PFSK-1 (cell line): ENCODE measurements around the gene PTCH2.
A peak's percentile ranks its signal among the peaks of the same experiment; 100 is the strongest.

Experiments used
- FOXP2 ChIP-seq: optimal IDR thresholded peaks from 2 replicates; pipeline ENCODE3; 2011; ENCODE audit warnings: borderline replicate concordance, control low read depth, inconsistent platforms; ENCODE audit not compliant: insufficient read depth; ENCODE audit errors: extremely low read length, extremely low read depth
- POLR2AphosphoS5 ChIP-seq: IDR thresholded peaks from 2 replicates; pipeline ENCODE4 v1.6.1; 2012; ENCODE audit warnings: low read depth, mild to moderate bottlenecking, control low read depth, low read length, moderate library complexity
- SIN3A ChIP-seq: IDR thresholded peaks from 2 replicates; pipeline ENCODE4 v1.6.1; 2012; ENCODE audit warnings: mild to moderate bottlenecking, low read length, moderate library complexity, borderline replicate concordance; ENCODE audit not compliant: insufficient read depth
- TAF1 ChIP-seq: IDR thresholded peaks from 2 replicates; pipeline ENCODE4 v1.6.1; 2012; ENCODE audit warnings: low read length, control low read depth, borderline replicate concordance; ENCODE audit not compliant: insufficient read depth
- TF ChIP-seq, protein P1 (sequence below), 2 experiments: IDR thresholded peaks; 2 replicates each; pipeline versions ENCODE4 v1.6.1 to v1.8.0; 2011 to 2012; ENCODE audit warnings: low read depth in 2 of 2, low read length in 2 of 2, control low read depth in 1 of 2, inconsistent platforms in 1 of 2, mild to moderate bottlenecking in 1 of 2, moderate library complexity in 1 of 2; ENCODE audit not compliant: insufficient read depth in 1 of 2

Gene PTCH2

GRCh38 chr1:44808938-44809917 lies 33.8 kb downstream of the PTCH2 start:
- TF ChIP-seq TAF1: no peak
- TF ChIP-seq FOXP2: no peak
- TF ChIP-seq SIN3A: no peak
- TF ChIP-seq, protein P1, sequence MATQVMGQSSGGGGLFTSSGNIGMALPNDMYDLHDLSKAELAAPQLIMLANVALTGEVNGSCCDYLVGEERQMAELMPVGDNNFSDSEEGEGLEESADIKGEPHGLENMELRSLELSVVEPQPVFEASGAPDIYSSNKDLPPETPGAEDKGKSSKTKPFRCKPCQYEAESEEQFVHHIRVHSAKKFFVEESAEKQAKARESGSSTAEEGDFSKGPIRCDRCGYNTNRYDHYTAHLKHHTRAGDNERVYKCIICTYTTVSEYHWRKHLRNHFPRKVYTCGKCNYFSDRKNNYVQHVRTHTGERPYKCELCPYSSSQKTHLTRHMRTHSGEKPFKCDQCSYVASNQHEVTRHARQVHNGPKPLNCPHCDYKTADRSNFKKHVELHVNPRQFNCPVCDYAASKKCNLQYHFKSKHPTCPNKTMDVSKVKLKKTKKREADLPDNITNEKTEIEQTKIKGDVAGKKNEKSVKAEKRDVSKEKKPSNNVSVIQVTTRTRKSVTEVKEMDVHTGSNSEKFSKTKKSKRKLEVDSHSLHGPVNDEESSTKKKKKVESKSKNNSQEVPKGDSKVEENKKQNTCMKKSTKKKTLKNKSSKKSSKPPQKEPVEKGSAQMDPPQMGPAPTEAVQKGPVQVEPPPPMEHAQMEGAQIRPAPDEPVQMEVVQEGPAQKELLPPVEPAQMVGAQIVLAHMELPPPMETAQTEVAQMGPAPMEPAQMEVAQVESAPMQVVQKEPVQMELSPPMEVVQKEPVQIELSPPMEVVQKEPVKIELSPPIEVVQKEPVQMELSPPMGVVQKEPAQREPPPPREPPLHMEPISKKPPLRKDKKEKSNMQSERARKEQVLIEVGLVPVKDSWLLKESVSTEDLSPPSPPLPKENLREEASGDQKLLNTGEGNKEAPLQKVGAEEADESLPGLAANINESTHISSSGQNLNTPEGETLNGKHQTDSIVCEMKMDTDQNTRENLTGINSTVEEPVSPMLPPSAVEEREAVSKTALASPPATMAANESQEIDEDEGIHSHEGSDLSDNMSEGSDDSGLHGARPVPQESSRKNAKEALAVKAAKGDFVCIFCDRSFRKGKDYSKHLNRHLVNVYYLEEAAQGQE (IDR thresholded peaks at IDR 0.05; ENCODE audit: insufficient read depth in 1 of 2, low read depth in 2 of 2, low read length in 2 of 2): no peak
- TF ChIP-seq POLR2AphosphoS5: no peak

DNA sequence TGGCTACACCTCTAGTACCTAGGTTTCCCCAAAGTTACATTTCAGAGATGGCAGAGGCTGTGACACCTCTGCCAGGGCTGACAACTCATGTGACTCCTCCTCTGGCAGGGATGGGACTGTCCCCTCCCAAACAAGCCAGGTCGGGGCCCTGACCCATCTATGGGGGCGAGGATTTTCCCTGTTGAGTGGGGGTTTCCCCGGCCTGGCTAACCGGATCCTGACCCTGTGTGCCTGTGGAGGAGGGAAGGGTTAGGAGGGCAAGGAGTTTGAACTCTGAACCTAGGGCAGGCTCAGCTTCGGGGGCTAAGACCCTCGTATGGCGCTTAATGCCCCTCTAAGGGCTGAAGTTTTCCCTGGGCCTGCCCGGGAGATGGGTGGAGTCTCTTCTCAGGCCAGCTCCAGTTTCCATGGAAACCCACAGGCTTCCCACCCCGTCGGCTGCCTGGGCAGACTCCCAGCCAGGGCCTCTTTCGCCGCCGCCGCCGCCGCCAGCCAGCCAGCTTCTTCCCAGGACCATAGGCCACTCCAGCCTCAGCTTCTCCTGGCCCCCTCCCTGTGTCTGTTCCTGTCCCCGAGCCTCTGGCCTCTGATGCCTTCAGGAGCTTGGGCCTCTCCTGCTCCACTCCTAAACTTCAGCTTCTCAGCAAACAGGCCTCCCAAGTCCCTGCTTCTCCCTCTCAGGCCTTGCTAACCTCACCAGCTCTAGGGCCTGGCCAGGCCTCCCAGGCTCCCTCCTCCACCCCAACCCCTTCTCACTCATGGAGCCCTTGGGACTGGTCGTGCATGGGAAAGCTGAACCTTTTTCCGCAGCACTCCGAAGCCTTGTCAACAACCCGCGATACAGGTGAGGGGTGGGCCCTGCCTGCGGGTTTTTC lies 34.8 kb downstream of the PTCH2 start, which contains the start of gene BTBD19:
TSS of gene BTBD19 (plus strand) at position 461 of the 875 bp plus-strand sequence. CDS start at position 759, 298 bp downstream.
- TF ChIP-seq TAF1: no peak
- TF ChIP-seq POLR2AphosphoS5: peak; percentile 47; the same call in 1 of the 2 replicates

- TF ChIP-seq POLR2AphosphoS5 (peak; percentile 51; the same call in 1 of the 2 replicates), TAF1 (no peak; the same call in 1 of the 2 replicates), FOXP2 (no peak), SIN3A (peak; percentile 79; the same call in 1 of the 2 replicates)
- TF ChIP-seq, protein P1 (IDR thresholded peaks at IDR 0.05; ENCODE audit: insufficient read depth in 1 of 2, low read depth in 2 of 2, low read length in 2 of 2): peak in 1 of 2 experiments; percentile 50; a peak in 1 of 4 replicates
Observed at GRCh38 chr1:44807364-44808062, 35.5 kb downstream of the PTCH2 start.

DNA sequence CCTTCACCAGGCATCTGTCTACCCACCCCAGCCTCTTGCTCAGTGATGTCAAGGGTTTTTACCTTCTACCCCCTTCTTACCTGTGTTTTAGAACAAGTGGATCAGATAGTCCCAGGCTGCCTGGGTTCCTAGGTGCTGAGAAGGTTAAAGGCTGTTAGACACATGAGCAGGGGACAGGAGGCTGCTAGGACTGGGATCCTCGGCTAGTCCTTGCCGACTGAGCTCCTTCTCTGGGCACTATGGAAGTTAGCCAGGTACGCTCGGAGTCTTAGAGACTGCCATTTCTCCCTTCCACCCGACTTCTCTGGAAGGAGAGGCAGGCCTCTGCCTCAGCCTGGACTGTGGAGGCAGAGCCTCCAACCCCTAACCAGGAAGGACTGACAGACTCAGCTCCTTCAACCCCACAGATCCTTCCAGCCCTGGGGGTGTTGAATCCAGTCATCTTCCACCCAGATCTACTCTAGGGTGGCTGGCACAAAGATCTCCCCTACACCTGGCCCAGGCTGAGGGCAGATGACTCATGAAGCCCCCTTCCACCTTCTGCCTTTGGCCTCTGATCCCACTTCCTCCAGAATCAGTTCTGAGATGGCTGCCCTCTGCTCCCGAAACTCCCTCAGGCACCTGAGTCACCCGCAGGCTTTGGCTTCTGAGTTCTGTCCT lies 36.2 kb downstream of the PTCH2 start, which contains the start of gene DYNLT4:
TSS of gene DYNLT4 (minus strand) at position 648 of the 660 bp plus-strand sequence. CDS start 683 bp downstream, outside the sequence.
- TF ChIP-seq SIN3A (no peak), POLR2AphosphoS5 (no peak), FOXP2 (no peak), TAF1 (no peak)
- TF ChIP-seq, protein P1 (IDR thresholded peaks at IDR 0.05; ENCODE audit: insufficient read depth in 1 of 2, low read depth in 2 of 2, low read length in 2 of 2): no peak
